ENCODE results near the gene AIFM1.

Gene AIFM1

DNA sequence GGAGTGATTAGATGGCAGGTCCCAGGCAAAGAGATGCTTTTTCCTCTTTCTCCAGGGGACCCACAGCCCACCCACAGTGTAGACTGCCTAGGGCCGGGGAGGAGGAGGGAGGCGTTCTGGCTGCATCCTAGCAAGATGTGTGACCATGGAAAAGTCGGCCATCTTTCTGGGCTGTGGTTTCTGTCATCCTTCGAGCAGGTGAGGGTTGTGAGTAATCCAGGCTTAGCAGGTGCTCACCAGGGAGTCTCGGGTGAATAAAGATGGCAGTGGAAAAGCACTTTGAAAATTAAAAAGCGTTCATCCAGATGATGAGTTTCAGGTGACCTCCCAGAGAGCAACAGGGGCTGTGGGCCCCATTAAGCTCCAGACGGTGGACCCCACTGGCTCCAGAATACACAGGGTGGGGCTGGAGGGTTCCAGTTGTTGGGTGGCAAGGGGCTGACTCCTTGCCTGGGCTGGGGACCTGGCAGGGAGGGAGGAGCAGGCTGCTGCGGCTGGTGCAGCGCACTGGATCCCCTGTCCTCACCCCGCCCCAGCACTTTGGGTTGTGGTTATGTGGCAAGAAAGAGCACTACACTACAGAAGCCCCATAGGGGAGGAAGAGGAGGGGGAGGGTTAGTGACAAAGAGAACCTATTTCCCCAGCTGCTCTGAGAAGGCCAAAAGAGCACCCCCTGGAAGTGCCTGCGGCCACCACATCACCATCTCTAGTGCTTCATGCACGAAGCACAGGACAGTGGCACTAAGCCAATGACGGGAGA lies 79.0 kb downstream of the AIFM1 start:
- DNase-seq: no peak

DNA sequence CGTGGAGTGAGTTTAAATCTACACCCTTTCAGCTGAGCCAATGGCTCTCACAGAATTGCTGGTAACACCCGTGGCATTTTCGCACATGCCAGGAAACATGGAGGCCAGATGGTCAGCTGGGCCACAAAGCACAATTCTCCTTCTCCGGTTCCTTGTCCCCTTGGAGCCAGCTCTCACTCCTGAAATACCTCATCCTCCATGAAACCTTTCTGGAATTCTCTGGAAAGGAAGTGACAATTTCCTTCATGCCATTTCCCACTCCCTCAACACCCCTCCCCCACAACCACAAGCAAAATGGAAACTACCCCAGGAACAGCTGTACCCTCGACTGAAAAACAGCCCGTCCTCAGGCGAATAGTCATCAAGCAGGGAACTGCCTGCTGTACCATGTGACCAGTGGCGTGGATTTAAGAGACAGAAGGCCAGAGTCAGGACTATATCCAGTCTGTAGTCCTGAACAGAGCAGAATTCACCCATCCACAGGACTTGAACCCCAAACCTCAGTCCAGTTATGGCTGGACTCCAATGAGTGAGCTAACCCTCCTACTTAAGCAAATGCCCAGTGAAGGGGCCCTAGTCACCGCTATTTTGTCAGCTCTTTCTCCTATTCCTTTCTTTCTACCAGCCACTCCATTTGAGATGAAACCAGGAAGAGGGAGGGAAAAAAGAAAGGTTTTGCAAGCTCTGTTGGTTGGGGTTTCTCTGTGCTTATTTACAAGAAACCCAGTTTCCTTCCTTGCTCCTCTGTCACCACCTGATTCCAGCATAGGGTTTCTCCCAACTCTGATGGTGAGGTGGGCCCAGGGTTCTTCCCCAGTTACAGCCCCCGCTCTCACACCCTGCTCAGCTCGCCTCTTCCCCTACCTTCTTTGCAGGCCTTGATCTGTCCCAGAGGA lies 79.8 kb downstream of the AIFM1 start:
- DNase-seq: no peak

DNA sequence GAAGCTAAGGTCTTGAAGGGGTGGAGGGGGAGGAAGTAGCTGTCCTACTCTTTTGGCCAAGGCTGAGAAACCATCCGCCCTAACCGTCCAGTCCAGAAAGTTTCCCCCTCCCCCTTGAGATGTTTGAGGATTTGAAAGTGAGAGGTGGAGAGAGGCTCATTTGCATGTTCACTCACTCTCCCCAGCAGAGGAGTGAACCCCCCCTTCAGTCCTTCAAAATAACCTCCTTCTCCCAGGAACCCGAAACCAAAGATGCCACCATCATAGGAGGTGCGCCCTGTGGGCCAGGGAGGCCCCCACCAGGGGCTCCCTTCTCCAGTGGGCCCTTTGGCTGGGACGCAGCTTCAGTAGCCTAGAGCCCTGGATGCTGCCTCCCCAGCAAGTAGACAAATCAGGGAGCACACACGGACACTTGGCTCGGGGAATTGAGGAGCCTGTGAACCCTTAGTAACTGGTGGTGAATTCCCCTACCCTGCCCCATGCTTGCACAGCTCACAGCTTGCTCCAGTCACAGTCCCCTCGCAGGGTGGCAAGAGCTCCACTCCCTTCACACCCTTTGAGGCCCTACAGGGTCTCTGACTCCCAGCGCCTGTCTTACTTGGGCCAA lies 80.9 kb downstream of the AIFM1 start:
- no peak for DNase-seq

- DNase-seq: no peak
Observed at GRCh38 chrX:130083656-130084382, 81.8 kb downstream of the AIFM1 start.

DNA sequence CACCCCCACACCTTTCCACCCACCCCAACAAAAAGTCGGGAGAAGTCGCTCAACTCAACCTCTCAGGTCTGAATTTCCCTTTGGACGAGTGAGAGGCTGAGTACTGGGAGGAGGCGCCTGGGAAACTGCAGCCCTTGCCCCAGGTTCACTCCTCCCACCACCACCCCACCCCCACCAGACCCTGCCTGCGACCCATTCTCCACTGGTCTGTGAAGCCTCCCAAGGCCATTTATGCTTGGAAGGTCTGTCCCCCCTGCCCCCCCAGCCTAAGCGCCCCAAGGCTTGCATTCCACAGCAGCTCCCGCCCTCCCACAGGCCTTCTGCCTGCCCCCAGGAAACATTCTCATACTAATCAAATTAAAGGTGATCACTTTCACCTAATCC lies 82.5 kb downstream of the AIFM1 start:
- no peak for DNase-seq

GRCh38 chrX:130082244-130083106 lies 83.2 kb downstream of the AIFM1 start:
- DNase-seq: no peak

DNA sequence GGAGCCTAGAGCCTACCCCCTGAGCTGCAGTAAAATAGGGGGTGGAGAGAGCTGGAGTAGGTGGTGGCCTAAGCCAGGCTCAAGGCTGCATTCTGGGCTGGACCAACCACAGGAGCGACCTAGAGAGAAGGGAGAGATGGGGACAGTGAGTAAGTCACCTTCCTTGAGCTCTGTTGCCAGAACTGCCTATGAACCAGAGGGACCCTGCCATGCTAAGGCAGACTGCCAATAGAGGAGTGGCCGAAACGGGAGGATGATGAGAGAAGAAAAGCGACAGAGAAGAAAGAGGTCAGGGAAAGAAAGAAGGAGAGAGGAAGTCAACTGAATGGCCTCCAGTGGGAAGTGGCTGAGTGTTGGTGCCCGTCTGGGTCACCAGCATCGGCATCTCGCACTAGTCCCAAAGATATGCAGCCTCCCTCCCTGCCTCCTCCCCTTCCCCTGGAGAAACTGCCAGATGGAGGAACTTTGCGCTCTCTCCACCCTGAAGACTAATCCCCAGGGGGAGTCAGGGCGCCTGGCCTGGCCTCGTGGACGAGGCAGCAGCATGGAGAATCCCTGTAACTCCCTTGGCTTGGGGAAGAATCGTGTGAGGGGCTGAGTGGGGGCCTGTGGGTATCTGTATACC lies 84.1 kb downstream of the AIFM1 start:
- peak; percentile 85 for DNase-seq

- peak; percentile 34 for DNase-seq
Observed at GRCh38 chrX:130080791-130081367, 84.8 kb downstream of the AIFM1 start.

DNA sequence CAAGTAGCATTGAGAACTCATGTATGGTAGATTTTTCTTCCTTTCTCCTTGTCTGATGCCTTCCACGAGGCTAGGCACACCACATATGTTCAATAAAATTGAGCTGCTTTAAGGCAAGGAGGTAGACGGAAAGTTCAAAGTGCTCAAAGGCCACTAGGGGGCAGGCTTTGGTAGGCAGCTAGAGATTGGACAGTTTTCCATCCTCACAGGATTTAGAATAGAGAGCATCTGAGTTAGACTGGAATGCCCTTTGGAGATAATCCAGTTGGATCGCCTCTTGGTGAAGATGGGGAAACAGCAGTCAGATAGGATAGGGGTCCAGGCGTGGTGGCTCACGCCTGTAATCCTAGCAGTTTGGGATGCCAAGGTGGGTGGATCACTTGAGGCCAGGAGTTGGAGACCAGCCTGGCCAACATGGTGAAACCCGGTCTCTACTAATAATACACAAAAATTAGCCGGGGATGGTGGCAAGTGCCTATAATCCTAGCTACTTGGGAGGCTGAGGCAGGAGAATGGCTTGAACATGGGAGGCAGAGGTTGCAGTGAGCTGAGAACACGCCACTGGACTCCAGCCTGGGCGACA lies 85.7 kb downstream of the AIFM1 start:
- DNase-seq: peak; percentile 92
